Suprapubic skin (tissue), 3 donors: ENCODE results near the gene RXYLT1.

ENCODE experiments used
- POLR2A ChIP-seq, 2 donors: fragments of 450-650 bp; IDR thresholded peaks; one replicate each; pipeline ENCODE4 v1.6.1; 2017; ENCODE audit warnings: antibody characterized with exemption in 2 of 2, mild to moderate bottlenecking in 2 of 2, moderate library complexity in 2 of 2
- TF ChIP-seq, protein P1 (sequence below), 2 donors: fragments of 200-600 bp in 1 of 2; fragments of 450-650 bp in 1 of 2; sonication (generic) in 1 of 2; IDR thresholded peaks; one replicate each; pipeline ENCODE4 v1.5.1; 2016 to 2019; ENCODE audit warnings: antibody characterized with exemption in 2 of 2, mild to moderate bottlenecking in 1 of 2, moderate library complexity in 1 of 2

GRCh38 chr12:63777340-63777739, 2.4 kb upstream of the RXYLT1 start:
- no peak for TF ChIP-seq POLR2A (IDR thresholded peaks at IDR 0.05)
- TF ChIP-seq, protein P1, sequence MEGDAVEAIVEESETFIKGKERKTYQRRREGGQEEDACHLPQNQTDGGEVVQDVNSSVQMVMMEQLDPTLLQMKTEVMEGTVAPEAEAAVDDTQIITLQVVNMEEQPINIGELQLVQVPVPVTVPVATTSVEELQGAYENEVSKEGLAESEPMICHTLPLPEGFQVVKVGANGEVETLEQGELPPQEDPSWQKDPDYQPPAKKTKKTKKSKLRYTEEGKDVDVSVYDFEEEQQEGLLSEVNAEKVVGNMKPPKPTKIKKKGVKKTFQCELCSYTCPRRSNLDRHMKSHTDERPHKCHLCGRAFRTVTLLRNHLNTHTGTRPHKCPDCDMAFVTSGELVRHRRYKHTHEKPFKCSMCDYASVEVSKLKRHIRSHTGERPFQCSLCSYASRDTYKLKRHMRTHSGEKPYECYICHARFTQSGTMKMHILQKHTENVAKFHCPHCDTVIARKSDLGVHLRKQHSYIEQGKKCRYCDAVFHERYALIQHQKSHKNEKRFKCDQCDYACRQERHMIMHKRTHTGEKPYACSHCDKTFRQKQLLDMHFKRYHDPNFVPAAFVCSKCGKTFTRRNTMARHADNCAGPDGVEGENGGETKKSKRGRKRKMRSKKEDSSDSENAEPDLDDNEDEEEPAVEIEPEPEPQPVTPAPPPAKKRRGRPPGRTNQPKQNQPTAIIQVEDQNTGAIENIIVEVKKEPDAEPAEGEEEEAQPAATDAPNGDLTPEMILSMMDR (IDR thresholded peaks at IDR 0.05) = no peak
